Smooth muscle cell (in vitro differentiated cells): Measurements from ENCODE around the gene SNRNP40. TPM values are rescaled to one million over a fixed set of nuclear protein-coding genes. Genes with fewer than 3 reads are reported as not detected.

ENCODE experiments used
- DNase-seq: peaks from one replicate; lab custom pipeline; 2025; ENCODE audit not compliant: unreplicated experiment; lab: John Stamatoyannopoulos, UW
- H2AFZ ChIP-seq: fragments of 200-600 bp; sonication (generic); 2 replicates; pipeline ENCODE4 v1.6.0; 2016; ENCODE audit warnings: antibody characterized with exemption, low read depth, mild to moderate bottlenecking
- H3F3A ChIP-seq: fragments of 200-600 bp; sonication (generic); 2 replicates; pipeline ENCODE4 v1.6.0; 2017; ENCODE audit warnings: antibody characterized with exemption, low read depth
- H3K27ac ChIP-seq: fragments of 200-600 bp; sonication (generic); 2 replicates; pipeline ENCODE4 v1.5.1; 2016; ENCODE audit warnings: low read depth, mild to moderate bottlenecking
- H3K27me3 ChIP-seq: fragments of 200-600 bp; sonication (generic); 2 replicates; pipeline ENCODE4 v1.6.1; 2016; ENCODE audit warnings: low read depth, mild to moderate bottlenecking
- H3K36me3 ChIP-seq: fragments of 200-600 bp; sonication (generic); 2 replicates; pipeline ENCODE4 v1.5.1; 2016; ENCODE audit warnings: low read depth
- H3K4me1 ChIP-seq: fragments of 200-600 bp; sonication (generic); 2 replicates; pipeline ENCODE4 v1.5.1; 2016; ENCODE audit warnings: low read depth
- H3K4me2 ChIP-seq: fragments of 200-600 bp; sonication (generic); 2 replicates; pipeline ENCODE4 v1.6.0; 2016; ENCODE audit warnings: mild to moderate bottlenecking
- H3K4me3 ChIP-seq: fragments of 200-600 bp; sonication (generic); 2 replicates; pipeline ENCODE4 v1.5.1; 2016; ENCODE audit warnings: mild to moderate bottlenecking
- H3K79me2 ChIP-seq: fragments of 200-600 bp; sonication (generic); 2 replicates; pipeline ENCODE4 v1.6.0; 2016; ENCODE audit warnings: low read depth, mild to moderate bottlenecking
- H3K9ac ChIP-seq: fragments of 200-600 bp; sonication (generic); 2 replicates; pipeline ENCODE4 v1.6.0; 2016; ENCODE audit warnings: low read depth
- H3K9me3 ChIP-seq: fragments of 200-600 bp; sonication (generic); replicated peaks from 2 replicates; pipeline ENCODE4 v1.5.1; 2016; ENCODE audit warnings: low read depth
- H4K20me1 ChIP-seq: fragments of 200-600 bp; sonication (generic); 2 replicates; pipeline ENCODE4 v1.6.0; 2016; ENCODE audit warnings: low read depth
- CTCF ChIP-seq: fragments of 200-600 bp; sonication (generic); IDR thresholded peaks from 2 replicates; pipeline ENCODE4 v1.5.1; 2017; ENCODE audit warnings: borderline replicate concordance, mild to moderate bottlenecking, antibody characterized with exemption; ENCODE audit not compliant: insufficient read depth, poor library complexity, severe bottlenecking
- WGBS: methylation state at CpG from one replicate; pipeline ENCODE4 v1.1.7; 2016; ENCODE audit warnings: low lambda C conversion rate; 5-methylcytosine and 5-hydroxymethylcytosine counted together
- polyA plus RNA-seq: library from polyadenylated mRNA; unstranded; fragments of >200 nt; fragmentation: Nextera tagmentation; extraction: Ambion mirVana; gene quantifications from 2 replicates; pipeline ENCODE4 v1.2.1, GENCODE V29; 2016
- total RNA-seq: library from RNA; depleted of rRNA; stranded (reverse); fragments of >200 nt; gene quantifications from 2 replicates; pipeline ENCODE4 v1.2.3, GENCODE V29; 2014

Gene SNRNP40
- total and polyA plus RNA-seq, 2 experiments from 2014 or later: 67.6 to 97.2 TPM

GRCh38 chr1:31258581-31258980 is 38.0 kb downstream of the SNRNP40 start:
- TF ChIP-seq CTCF: no peak
- Histone ChIP-seq H3K27me3 (no peaks in the 10 kb centered on the region), H3K4me1 (no peaks in the 10 kb centered on the region), H3K79me2 (no peaks in the 10 kb centered on the region), H3K36me3 (peaks cover 9% of the 10 kb centered on the region), H3K27ac (no peak overlapping the region), H3K4me3 (no peak overlapping the region), H3K9me3 (no peaks in the 10 kb centered on the region), H3K4me2 (no peak overlapping the region), H3F3A (no peaks in the 10 kb centered on the region), H3K9ac (no peak overlapping the region), H4K20me1 (no peaks in the 10 kb centered on the region), H2AFZ (no peak overlapping the region)
- 85% methylated on average over 1 of the region's 1 CpG for WGBS
- no peak for DNase-seq

DNA sequence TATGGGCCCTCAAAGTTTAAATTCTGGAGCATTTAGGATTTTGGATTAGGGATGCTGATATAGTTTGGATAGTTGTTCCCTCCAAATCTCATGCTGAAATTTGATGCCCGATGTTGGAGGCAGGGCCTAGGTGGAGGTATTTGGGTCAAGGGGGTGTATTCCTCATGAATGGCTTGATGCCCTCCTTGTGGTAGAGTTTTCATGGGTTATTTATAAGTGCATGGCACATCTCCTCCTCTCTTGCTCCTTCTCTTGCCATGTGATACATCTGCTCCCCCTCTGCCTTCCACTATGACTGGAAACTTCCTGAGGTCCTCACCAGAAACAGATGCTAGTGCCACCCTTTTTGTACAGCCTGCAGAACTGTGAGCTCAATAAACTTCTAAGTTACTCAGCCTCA is 39.4 kb downstream of the SNRNP40 start:
- Histone ChIP-seq H3F3A (no peaks in the 10 kb centered on the region), H3K36me3 (peaks cover 9% of the 10 kb centered on the region), H3K4me2 (no peak overlapping the region), H4K20me1 (no peaks in the 10 kb centered on the region), H3K79me2 (no peaks in the 10 kb centered on the region), H3K27me3 (no peaks in the 10 kb centered on the region), H3K4me3 (no peak overlapping the region), H3K9me3 (no peaks in the 10 kb centered on the region), H2AFZ (no peak overlapping the region), H3K9ac (no peak overlapping the region), H3K4me1 (no peaks in the 10 kb centered on the region), H3K27ac (no peak overlapping the region)
- TF ChIP-seq CTCF: no peak
- 100% methylated on average over 1 of the region's 1 CpG for WGBS
- DNase-seq: no peak

DNA sequence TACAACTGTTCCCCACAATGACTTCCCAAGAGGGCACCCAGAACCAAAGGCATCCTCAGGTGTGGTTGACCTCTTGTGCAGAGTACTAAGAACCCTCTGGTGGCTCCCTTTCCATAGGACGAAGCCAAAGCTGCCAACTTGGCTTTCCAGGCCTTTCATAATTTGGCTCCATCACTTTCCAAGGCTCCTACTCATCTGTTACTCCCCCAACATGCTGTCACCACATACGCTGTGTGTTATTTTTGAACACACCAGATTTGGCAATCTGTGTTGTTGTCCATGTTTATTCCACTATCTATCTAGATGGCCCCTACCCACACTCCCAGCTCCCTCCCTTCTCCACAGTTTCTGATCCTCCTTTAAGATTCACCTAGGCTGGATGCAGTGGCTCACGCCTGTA is 46.7 kb downstream of the SNRNP40 start:
- Histone ChIP-seq H3K9me3 (no peaks in the 10 kb centered on the region), H3K4me1 (no peaks in the 10 kb centered on the region), H3F3A (no peaks in the 10 kb centered on the region), H2AFZ (no peak overlapping the region), H3K36me3 (no peaks in the 10 kb centered on the region), H4K20me1 (no peaks in the 10 kb centered on the region), H3K9ac (no peak overlapping the region), H3K27ac (no peak overlapping the region), H3K4me2 (no peak overlapping the region), H3K79me2 (no peaks in the 10 kb centered on the region), H3K4me3 (no peak overlapping the region), H3K27me3 (no peaks in the 10 kb centered on the region)
- 93% methylated on average over 3 of the region's 3 CpGs for WGBS
- DNase-seq: no peak
- TF ChIP-seq CTCF: no peak

DNA sequence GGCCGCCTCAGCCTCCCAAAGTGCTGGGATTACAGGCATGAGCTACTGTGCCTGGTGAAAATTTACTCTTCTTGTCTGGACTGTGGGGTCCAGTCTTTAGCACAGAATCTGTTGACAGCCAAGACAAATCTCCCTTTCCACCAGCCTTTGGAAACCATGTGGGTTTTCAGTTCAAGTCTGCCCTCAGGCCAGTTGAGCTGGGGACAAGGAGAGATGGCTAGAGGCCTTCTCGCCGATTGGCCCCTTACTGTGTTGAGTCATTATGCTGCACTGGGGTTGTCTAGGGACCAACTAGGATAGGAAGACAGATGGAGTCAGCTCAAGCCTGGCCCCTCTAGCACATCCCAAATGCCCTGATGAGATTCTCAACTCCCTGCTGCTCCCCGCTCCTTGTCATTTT is 48.3 kb downstream of the SNRNP40 start:
- H3K4me2 ChIP-seq: no peak overlapping the region
- no peak overlapping the region for H3K27ac ChIP-seq
- H4K20me1 ChIP-seq: no peaks in the 10 kb centered on the region
- H3K4me1 ChIP-seq: no peaks in the 10 kb centered on the region
- TF ChIP-seq CTCF: no peak
- H3K4me3 ChIP-seq: no peak overlapping the region
- no peak overlapping the region for H2AFZ ChIP-seq
- no peaks in the 10 kb centered on the region for H3F3A ChIP-seq
- no peak for DNase-seq
- no peaks in the 10 kb centered on the region for H3K9me3 ChIP-seq
- no peak overlapping the region for H3K9ac ChIP-seq
- H3K36me3 ChIP-seq: no peaks in the 10 kb centered on the region
- H3K79me2 ChIP-seq: no peaks in the 10 kb centered on the region
- no peaks in the 10 kb centered on the region for H3K27me3 ChIP-seq
- WGBS: 85% methylated on average over 4 of the region's 4 CpGs
